ENCODE data around the gene FANK1.
"Not testable (repeated sequence)": the region's sequence is repeated elsewhere in the genome, so short reads cannot be mapped to it uniquely, and the experiment has no call there.

FANK1 gene

GRCh38 chr10:126017961-126018560 lies 121.7 kb downstream of the FANK1 start:
- no peak for DNase-seq (ENCODE audit: low read depth in 3 of 3, low spot score in 1 of 3)

- no peak for DNase-seq (ENCODE audit: low read depth in 3 of 3, low spot score in 1 of 3)
These were observed 125.6 kb downstream of the FANK1 start for GRCh38 chr10:126021833-126022500.

- no peak for DNase-seq (ENCODE audit: low read depth in 3 of 3, low spot score in 1 of 3)
These were observed 126.5 kb downstream of the FANK1 start for GRCh38 chr10:126022841-126023240.

GRCh38 chr10:126027692-126028091 lies 131.3 kb downstream of the FANK1 start:
- no peak for DNase-seq (ENCODE audit: low read depth in 3 of 3, low spot score in 1 of 3)

GRCh38 chr10:126029999-126030398 lies 133.6 kb downstream of the FANK1 start:
- no peak for DNase-seq (ENCODE audit: low read depth in 3 of 3, low spot score in 1 of 3)

- no peak for DNase-seq (ENCODE audit: low read depth in 3 of 3, low spot score in 1 of 3)
These were observed 138.2 kb downstream of the FANK1 start for GRCh38 chr10:126034586-126034985.

- no peak for DNase-seq (ENCODE audit: low read depth in 3 of 3, low spot score in 1 of 3)
These were observed 140.2 kb downstream of the FANK1 start for GRCh38 chr10:126036515-126036914.

GRCh38 chr10:126037946-126038345 lies 141.6 kb downstream of the FANK1 start:
- no peak for DNase-seq (ENCODE audit: low read depth in 3 of 3, low spot score in 1 of 3)

GRCh38 chr10:126041117-126041516 lies 144.8 kb downstream of the FANK1 start:
- no peak for DNase-seq (ENCODE audit: low read depth in 3 of 3, low spot score in 1 of 3)

GRCh38 chr10:126041804-126042231 lies 145.5 kb downstream of the FANK1 start:
- peak; percentile 7 to 42 (median 21) for DNase-seq (ENCODE audit: low read depth in 3 of 3, low spot score in 1 of 3)

GRCh38 chr10:126042354-126042753 lies 146.0 kb downstream of the FANK1 start:
- no peak for DNase-seq (ENCODE audit: low read depth in 3 of 3, low spot score in 1 of 3)

- DNase-seq (ENCODE audit: low read depth in 3 of 3, low spot score in 1 of 3): no peak
These were observed 146.5 kb downstream of the FANK1 start for GRCh38 chr10:126042906-126043305.

- no peak for DNase-seq (ENCODE audit: low read depth in 3 of 3, low spot score in 1 of 3)
These were observed 147.0 kb downstream of the FANK1 start for GRCh38 chr10:126043389-126043788.

GRCh38 chr10:126045861-126046260 lies 149.5 kb downstream of the FANK1 start:
- DNase-seq (ENCODE audit: low read depth in 3 of 3, low spot score in 1 of 3): no peak

GRCh38 chr10:126046831-126047230 lies 150.5 kb downstream of the FANK1 start:
- no peak for DNase-seq (ENCODE audit: low read depth in 3 of 3, low spot score in 1 of 3)

- not testable (repeated sequence) for DNase-seq (ENCODE audit: low read depth in 3 of 3, low spot score in 1 of 3)
These were observed 151.4 kb downstream of the FANK1 start for GRCh38 chr10:126047749-126048148.

GRCh38 chr10:126049759-126050700 lies 153.7 kb downstream of the FANK1 start:
- DNase-seq (ENCODE audit: low read depth in 3 of 3, low spot score in 1 of 3): no peak

- no peak for DNase-seq (ENCODE audit: low read depth in 3 of 3, low spot score in 1 of 3)
These were observed 155.8 kb downstream of the FANK1 start for GRCh38 chr10:126052171-126052570.

GRCh38 chr10:126054191-126054590 lies 157.8 kb downstream of the FANK1 start:
- no peak for DNase-seq (ENCODE audit: low read depth in 3 of 3, low spot score in 1 of 3)

GRCh38 chr10:126057494-126057893 lies 161.1 kb downstream of the FANK1 start:
- no peak for DNase-seq (ENCODE audit: low read depth in 3 of 3, low spot score in 1 of 3)

- no peak for DNase-seq (ENCODE audit: low read depth in 3 of 3, low spot score in 1 of 3)
These were observed 161.7 kb downstream of the FANK1 start for GRCh38 chr10:126058104-126058503.

- no peak for DNase-seq (ENCODE audit: low read depth in 3 of 3, low spot score in 1 of 3)
These were observed 162.1 kb downstream of the FANK1 start for GRCh38 chr10:126058507-126058906.

Data from stimulated activated CD4-positive, alpha-beta T cell treated with anti-CD3 and anti-CD28 coated beads, TNF-alpha, amount 100 ng/mL, for 1 hour (primary cell).